ENCODE measurements around the gene UNC93A.
"Not testable (repeated sequence)": the region's sequence is repeated elsewhere in the genome, so short reads cannot be mapped to it uniquely, and the experiment has no call there.

UNC93A gene

GRCh38 chr6:167341665-167342655, 50.8 kb downstream of the UNC93A start:
- no peak for DNase-seq (ENCODE audit: low read depth)

- DNase-seq (ENCODE audit: low read depth), result no peak
Observed at GRCh38 chr6:167342879-167343610, 51.9 kb downstream of the UNC93A start.

- DNase-seq (ENCODE audit: low read depth), result no peak
Observed at GRCh38 chr6:167345348-167345747, 54.2 kb downstream of the UNC93A start.

- no peak for DNase-seq (ENCODE audit: low read depth)
Observed at GRCh38 chr6:167345960-167346359, 54.8 kb downstream of the UNC93A start.

GRCh38 chr6:167347226-167347625, 56.1 kb downstream of the UNC93A start:
- DNase-seq (ENCODE audit: low read depth), result no peak

- DNase-seq (ENCODE audit: low read depth), result no peak
Observed at GRCh38 chr6:167349631-167350274, 58.6 kb downstream of the UNC93A start.

GRCh38 chr6:167350275-167350696, 59.2 kb downstream of the UNC93A start:
- DNase-seq (ENCODE audit: low read depth), result no peak

GRCh38 chr6:167350731-167351655, 59.9 kb downstream of the UNC93A start:
- peak; percentile 0 for DNase-seq (ENCODE audit: low read depth)

GRCh38 chr6:167351656-167352345, 60.7 kb downstream of the UNC93A start:
- DNase-seq (ENCODE audit: low read depth), result no peak

- no peak for DNase-seq (ENCODE audit: low read depth)
Observed at GRCh38 chr6:167356874-167357273, 65.8 kb downstream of the UNC93A start.

- not testable (repeated sequence) for DNase-seq (ENCODE audit: low read depth)
Observed at GRCh38 chr6:167358394-167358793, 67.3 kb downstream of the UNC93A start.

GRCh38 chr6:167361170-167361569, 70.1 kb downstream of the UNC93A start:
- not testable (repeated sequence) for DNase-seq (ENCODE audit: low read depth)
